HUDEP-2 (cell line): Measurements from ENCODE around the gene NFIC.
"Not testable (repeated sequence)": the region's sequence is repeated elsewhere in the genome, so short reads cannot be mapped to it uniquely, and the experiment has no call there.

Source experiments
- DNase-seq, 76 experiments: peaks; one replicate each; lab custom pipeline; 2025; ENCODE audit not compliant: unreplicated experiment in 76 of 76; lab: John Stamatoyannopoulos, UW

Gene NFIC

GRCh38 chr19:3336680-3337523 lies 29.5 kb upstream of the NFIC start:
- DNase-seq, result peak in 65 of 76 experiments; percentile 26 to 93 (median 70)

- peak in 18 of 76 experiments; percentile 13 to 61 (median 36) for DNase-seq
Measured at GRCh38 chr19:3338541-3339181, 27.7 kb upstream of the NFIC start.

- no peak for DNase-seq
Measured at GRCh38 chr19:3340340-3340739, 26.0 kb upstream of the NFIC start.

GRCh38 chr19:3342246-3342645 lies 24.1 kb upstream of the NFIC start:
- no peak for DNase-seq

GRCh38 chr19:3342962-3343361 lies 23.4 kb upstream of the NFIC start:
- not testable (repeated sequence) for DNase-seq

GRCh38 chr19:3343619-3344502 lies 22.5 kb upstream of the NFIC start:
- DNase-seq, result peak in 21 of 76 experiments; percentile 13 to 55 (median 34)

GRCh38 chr19:3344608-3345598 lies 21.5 kb upstream of the NFIC start:
- no peak for DNase-seq

GRCh38 chr19:3345850-3346460 lies 20.4 kb upstream of the NFIC start:
- DNase-seq, result no peak

- DNase-seq, result no peak
Measured at GRCh38 chr19:3346677-3347353, 19.6 kb upstream of the NFIC start.

GRCh38 chr19:3348042-3348441 lies 18.3 kb upstream of the NFIC start:
- DNase-seq, result no peak

- not testable (repeated sequence) for DNase-seq
Measured at GRCh38 chr19:3348469-3348868, 17.9 kb upstream of the NFIC start.

- DNase-seq, result no peak
Measured at GRCh38 chr19:3350014-3350663, 16.2 kb upstream of the NFIC start.

GRCh38 chr19:3351702-3352447 lies 14.5 kb upstream of the NFIC start:
- DNase-seq, result no peak

- DNase-seq, result no peak
Measured at GRCh38 chr19:3353493-3353892, 12.9 kb upstream of the NFIC start.

GRCh38 chr19:3356805-3357204 lies 9.6 kb upstream of the NFIC start:
- no peak for DNase-seq

GRCh38 chr19:3357271-3357991 lies 9.0 kb upstream of the NFIC start:
- DNase-seq, result no peak
